Ovary (tissue), 9 donors: Measurements from ENCODE around the gene PCNX3. TPM values are rescaled to one million over a fixed set of nuclear protein-coding genes. Genes with fewer than 3 reads are reported as not detected.
A peak's percentile ranks its signal among the peaks of the same experiment; 100 is the strongest.
"Not testable (repeated sequence)": the region's sequence is repeated elsewhere in the genome, so short reads cannot be mapped to it uniquely, and the experiment has no call there.

Source experiments
- DNase-seq, 5 donors: peaks; one replicate each; pipeline ENCODE4 v3.0.0-alpha.2; 2019 to 2020
- H3K27ac ChIP-seq, 2 donors: fragments of 200-600 bp; one replicate each; pipeline versions ENCODE4 v1.5.1 to v1.8.0; 2019 to 2022
- H3K27me3 ChIP-seq: fragments of 200-600 bp; one replicate; pipeline ENCODE4 v1.8.0; 2022
- H3K36me3 ChIP-seq: fragments of 200-600 bp; sonication (generic); one replicate; pipeline ENCODE4 v1.5.1; 2019
- H3K4me1 ChIP-seq: one replicate; pipeline ENCODE4 v1.8.1; 2013; ENCODE audit warnings: mild to moderate bottlenecking, moderate library complexity; ENCODE audit not compliant: insufficient read depth
- H3K4me3 ChIP-seq: fragments of 200-600 bp; sonication (generic); one replicate; pipeline ENCODE4 v1.5.1; 2017
- H3K9me3 ChIP-seq, 2 donors: fragments of 200-600 bp in 1 of 2; sonication (generic) in 1 of 2; one replicate each; pipeline versions ENCODE4 v1.5.1 to v1.8.1; 2013 to 2019; ENCODE audit warnings: mild to moderate bottlenecking in 1 of 2, moderate library complexity in 1 of 2
- EP300 ChIP-seq: sonication (generic); formaldehyde crosslinking; IDR thresholded peaks from one replicate; pipeline ENCODE4 v1.6.1; 2017; ENCODE audit warnings: antibody characterized with exemption
- POLR2A ChIP-seq: fragments of 450-650 bp; IDR thresholded peaks from one replicate; pipeline ENCODE4 v1.6.1; 2017; ENCODE audit warnings: antibody characterized with exemption, mild to moderate bottlenecking, moderate library complexity
- WGBS, 3 donors: extraction: QIAGEN DNeasy Blood & Tissue Kit in 1 of 3; methylation state at CpG; one replicate each; pipeline versions ENCODE4 v1.1.5 to v1.1.7; 2013 to 2017; 5-methylcytosine and 5-hydroxymethylcytosine counted together
- intact Hi-C, 4 donors: fragments of 100-400 bp; cut with DNase I; formaldehyde crosslinking; loops; one replicate each; pipeline versions ENCODE4 v1.11.0 to v1.15.1; 2022 to 2023
- polyA plus RNA-seq, 2 donors: library from polyadenylated mRNA; stranded (reverse); fragments of 200-250 nt in 1 of 2; fragments of 350-450 nt in 1 of 2; fragmentation: Illumina TruSeq in 1 of 2; extraction: RNeasy Lipid Tissue Mini Kit (QIAGEN cat#74804) in 1 of 2; gene quantifications; one replicate each; pipeline ENCODE4 v1.2.3, GENCODE V29; 2013 to 2014
- total RNA-seq, 7 donors: library from RNA; depleted of rRNA in 2 of 7; stranded (reverse); fragments of >200 nt in 2 of 7; fragmentation: NEBNext Ultra II Directional in 3 of 7; extraction: Animal tissue kit (Norgen Biotek cat#: 25700) in 3 of 7; gene quantifications; one replicate each; pipeline versions ENCODE4 v1.1.0 to v1.2.4, GENCODE V29; 2016 to 2023
- TF ChIP-seq, protein P1 (sequence below), 3 donors: fragments of 450-650 bp in 2 of 3; fragments of 200-600 bp in 1 of 3; IDR thresholded peaks; one replicate each; pipeline versions ENCODE4 v1.5.1 to v1.8.0; 2016 to 2022; ENCODE audit warnings: antibody characterized with exemption in 3 of 3, mild to moderate bottlenecking in 1 of 3
- donor health status: DM: no; HTN: no; CAD: no; lungs with moderate emphysema.
- donor health status: DM: no; HTN: no; CAD: no.
- donor health status: Bipolar disorder and iron deficiency.
- donor health status: DM: yes; HTN: yes; CAD: no.
- donor health status: DM: no; HTN: no; CAD: no.
- donor health status: DM: yes; HTN: yes; CAD: no.

PCNX3 gene
- total and polyA plus RNA-seq, 9 donors, result 3.3 to 42.1 (median 27.1) TPM

DNA sequence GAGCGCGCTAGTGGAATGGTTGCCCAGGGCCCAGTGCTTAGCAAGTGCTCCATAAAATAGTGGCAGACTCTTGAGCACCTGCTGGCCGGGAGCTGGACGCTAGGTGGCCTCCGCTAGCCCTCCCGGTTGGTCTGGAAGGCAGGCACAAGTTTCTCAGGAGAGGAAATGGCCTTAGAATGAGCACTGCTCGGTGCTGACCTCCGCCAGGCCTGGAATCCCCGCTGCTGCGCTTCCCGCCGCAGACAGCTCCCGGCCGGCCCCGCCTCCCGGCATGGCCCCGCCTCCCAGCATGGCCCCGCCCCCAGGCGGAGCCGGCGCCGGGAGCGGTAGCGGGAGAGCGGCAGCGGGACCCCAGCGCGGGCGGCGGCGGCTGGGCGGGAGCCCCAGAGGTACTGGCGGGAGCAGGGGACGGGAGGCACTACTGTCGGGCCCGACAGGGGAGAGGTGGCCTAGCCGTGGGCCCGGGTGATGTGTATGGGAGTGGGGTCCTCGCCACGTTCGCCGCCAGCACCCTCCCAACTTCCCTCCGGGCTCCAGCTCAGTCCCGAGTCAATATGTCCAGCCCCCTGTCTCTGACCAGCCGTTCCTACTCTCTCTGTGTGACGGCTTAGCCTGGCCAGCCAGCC lies 22.3 kb downstream of the PCNX3 start, which contains the start of gene SIPA1:
Gene SIPA1, plus strand, starts transcription at position 308 of the 626 bp plus-strand sequence. CDS start 2,821 bp downstream, outside the sequence.
- peak within 1 kb of the TSS; percentile 47 for H3K4me3 ChIP-seq
- no peaks in the 10 kb centered on the region for H3K27me3 ChIP-seq
- peak within 1 kb of the TSS; percentile 59 to 85 for H3K27ac ChIP-seq
- intact Hi-C loops, result loop anchor here in 1 of 4 donors (10.0 kb wide), 1 partner anchor 67 kb away; no protein-coding TSS in a partner anchor
- DNase-seq, result peak; percentile 79 to 88 (median 83)
- no peaks in the 10 kb centered on the region for H3K9me3 ChIP-seq
- TF ChIP-seq EP300 (no peak), POLR2A (peak; percentile 59)
- TF ChIP-seq, protein P1, sequence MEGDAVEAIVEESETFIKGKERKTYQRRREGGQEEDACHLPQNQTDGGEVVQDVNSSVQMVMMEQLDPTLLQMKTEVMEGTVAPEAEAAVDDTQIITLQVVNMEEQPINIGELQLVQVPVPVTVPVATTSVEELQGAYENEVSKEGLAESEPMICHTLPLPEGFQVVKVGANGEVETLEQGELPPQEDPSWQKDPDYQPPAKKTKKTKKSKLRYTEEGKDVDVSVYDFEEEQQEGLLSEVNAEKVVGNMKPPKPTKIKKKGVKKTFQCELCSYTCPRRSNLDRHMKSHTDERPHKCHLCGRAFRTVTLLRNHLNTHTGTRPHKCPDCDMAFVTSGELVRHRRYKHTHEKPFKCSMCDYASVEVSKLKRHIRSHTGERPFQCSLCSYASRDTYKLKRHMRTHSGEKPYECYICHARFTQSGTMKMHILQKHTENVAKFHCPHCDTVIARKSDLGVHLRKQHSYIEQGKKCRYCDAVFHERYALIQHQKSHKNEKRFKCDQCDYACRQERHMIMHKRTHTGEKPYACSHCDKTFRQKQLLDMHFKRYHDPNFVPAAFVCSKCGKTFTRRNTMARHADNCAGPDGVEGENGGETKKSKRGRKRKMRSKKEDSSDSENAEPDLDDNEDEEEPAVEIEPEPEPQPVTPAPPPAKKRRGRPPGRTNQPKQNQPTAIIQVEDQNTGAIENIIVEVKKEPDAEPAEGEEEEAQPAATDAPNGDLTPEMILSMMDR (IDR thresholded peaks at IDR 0.05), result peak in 2 of 3 donors; percentile 39 to 41
- H3K4me1 ChIP-seq, result peaks cover 6% of the 10 kb centered on the region
- no peaks in the 10 kb centered on the region for H3K36me3 ChIP-seq
- 4 to 7% (median 7%) methylated on average over 24 to 46 of the region's 46 CpGs for WGBS, 3 donors

DNA sequence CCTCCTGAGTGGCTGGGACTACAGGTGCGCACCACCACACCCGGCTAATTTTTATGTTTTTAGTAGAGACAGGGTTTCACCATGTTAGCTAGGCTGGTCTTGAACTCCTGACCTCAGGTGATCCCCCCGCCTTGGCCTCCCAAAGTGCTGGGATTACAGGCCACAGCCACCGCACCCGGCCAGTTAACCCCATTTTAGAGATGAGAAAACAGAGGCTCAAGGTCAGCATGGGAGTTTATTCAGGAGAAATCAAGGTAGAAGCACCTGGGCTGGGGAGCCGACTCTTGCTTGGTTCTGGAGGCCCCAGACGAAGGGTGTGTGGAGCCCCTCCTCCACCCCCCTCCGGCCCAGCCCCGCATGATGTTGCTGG lies 23.6 kb downstream of the PCNX3 start:
- 93 to 96% (median 93%) methylated on average over 9 of the region's 9 CpGs for WGBS, 3 donors
- not testable (repeated sequence) for H3K9me3 ChIP-seq, DNase-seq, H3K4me3 ChIP-seq, H3K27me3 ChIP-seq, H3K36me3 ChIP-seq, H3K4me1 ChIP-seq
- peak overlapping the region in 1 of 2 donors; percentile 85 for H3K27ac ChIP-seq
- intact Hi-C loops, result loop anchor here in 1 of 4 donors (10.0 kb wide), 1 partner anchor 66 kb away; no protein-coding TSS in a partner anchor

GRCh38 chr11:65639623-65640482 lies 24.3 kb downstream of the PCNX3 start:
- intact Hi-C loops, result loop anchor here in 1 of 4 donors (10.0 kb wide), 1 partner anchor 65 kb away; no protein-coding TSS in a partner anchor
- no peak overlapping the region for H3K27ac ChIP-seq

GRCh38 chr11:65640483-65641296 lies 25.1 kb downstream of the PCNX3 start:
- H3K4me1 ChIP-seq, result peaks cover 6% of the 10 kb centered on the region
- WGBS, 3 donors, result 84 to 90% (median 87%) methylated on average over 10 to 35 of the region's 35 CpGs
- no peak for TF ChIP-seq EP300
- no peaks in the 10 kb centered on the region for H3K27me3 ChIP-seq
- H3K4me3 ChIP-seq, result no peak overlapping the region
- H3K27ac ChIP-seq, result no peak overlapping the region
- H3K9me3 ChIP-seq, result no peaks in the 10 kb centered on the region
- DNase-seq, result no peak
- intact Hi-C loops, result no loop called here
- no peaks in the 10 kb centered on the region for H3K36me3 ChIP-seq

More at GRCh38 chr11:65639623-65640482, 24.3 kb downstream of the PCNX3 start:
- Histone ChIP-seq H3K36me3 (no peaks in the 10 kb centered on the region), H3K4me3 (no peak overlapping the region), H3K4me1 (peaks cover 6% of the 10 kb centered on the region), H3K9me3 (no peaks in the 10 kb centered on the region), H3K27me3 (no peaks in the 10 kb centered on the region)
- DNase-seq, result no peak
- 83 to 91% (median 86%) methylated on average over 8 of the region's 8 CpGs for WGBS, 3 donors
- TF ChIP-seq EP300 (no peak), POLR2A (no peak)
- TF ChIP-seq, protein P1 (IDR thresholded peaks at IDR 0.05), result no peak
